ENCODE data around the gene SNX25. TPM values are rescaled to one million over a fixed set of nuclear protein-coding genes. Genes with fewer than 3 reads are reported as not detected.

Gene SNX25
- total RNA-seq, 1 experiment from 2014 or later: 50.5 TPM

GRCh38 chr4:185280608-185281007 is 71.2 kb downstream of the SNX25 start:
- no peak overlapping the region for H3K9ac ChIP-seq (ENCODE audit: low read length)
- H3K9me3 ChIP-seq (ENCODE audit: low read length): no peaks in the 10 kb centered on the region

GRCh38 chr4:185282968-185283367 is 73.6 kb downstream of the SNX25 start:
- no peaks in the 10 kb centered on the region for H3K36me3 ChIP-seq (ENCODE audit: insufficient read depth, low read length)
- H3K4me1 ChIP-seq (ENCODE audit: low read length): no peaks in the 10 kb centered on the region
- H3K4me2 ChIP-seq (ENCODE audit: low read depth, low read length, poor library complexity, severe bottlenecking): no peak overlapping the region
- H3K79me2 ChIP-seq (ENCODE audit: low read length): peaks cover 41% of the 10 kb centered on the region
- no peaks in the 10 kb centered on the region for H3K27me3 ChIP-seq (ENCODE audit: low read length)
- no peaks in the 10 kb centered on the region for H3K9me2 ChIP-seq (replicated peaks; ENCODE audit: insufficient read depth, low read length)
- no peak for DNase-seq
- no peak overlapping the region for H3K27ac ChIP-seq (ENCODE audit: low read length)
- no peaks in the 10 kb centered on the region for H3K9me3 ChIP-seq (ENCODE audit: low read length)
- no peak overlapping the region for H3K9ac ChIP-seq (ENCODE audit: low read length)
- no peak overlapping the region for H3K4me3 ChIP-seq (ENCODE audit: low read length)
- H2AFZ ChIP-seq (ENCODE audit: low read length): no peak overlapping the region
- H4K20me1 ChIP-seq (ENCODE audit: insufficient read depth, low read depth, low read length): no peaks in the 10 kb centered on the region

More at GRCh38 chr4:185280608-185281007, 71.2 kb downstream of the SNX25 start:
- Histone ChIP-seq H2AFZ (ENCODE audit: low read length) (no peak overlapping the region), H4K20me1 (ENCODE audit: insufficient read depth, low read depth, low read length) (no peaks in the 10 kb centered on the region), H3K36me3 (ENCODE audit: insufficient read depth, low read length) (no peaks in the 10 kb centered on the region), H3K79me2 (ENCODE audit: low read length) (peaks cover 52% of the 10 kb centered on the region), H3K4me1 (ENCODE audit: low read length) (peaks cover under 1% of the 10 kb centered on the region; the same call in 1 of the 2 replicates), H3K4me3 (ENCODE audit: low read length) (no peak overlapping the region), H3K27me3 (ENCODE audit: low read length) (no peaks in the 10 kb centered on the region), H3K4me2 (ENCODE audit: low read depth, low read length, poor library complexity, severe bottlenecking) (no peak overlapping the region), H3K27ac (ENCODE audit: low read length) (no peak overlapping the region), H3K9me2 (replicated peaks; ENCODE audit: insufficient read depth, low read length) (no peaks in the 10 kb centered on the region)
- DNase-seq: no peak

- H3K4me2 ChIP-seq (ENCODE audit: low read depth, low read length, poor library complexity, severe bottlenecking): no peak overlapping the region
Measured at GRCh38 chr4:185283723-185284122, 74.3 kb downstream of the SNX25 start.

DNA sequence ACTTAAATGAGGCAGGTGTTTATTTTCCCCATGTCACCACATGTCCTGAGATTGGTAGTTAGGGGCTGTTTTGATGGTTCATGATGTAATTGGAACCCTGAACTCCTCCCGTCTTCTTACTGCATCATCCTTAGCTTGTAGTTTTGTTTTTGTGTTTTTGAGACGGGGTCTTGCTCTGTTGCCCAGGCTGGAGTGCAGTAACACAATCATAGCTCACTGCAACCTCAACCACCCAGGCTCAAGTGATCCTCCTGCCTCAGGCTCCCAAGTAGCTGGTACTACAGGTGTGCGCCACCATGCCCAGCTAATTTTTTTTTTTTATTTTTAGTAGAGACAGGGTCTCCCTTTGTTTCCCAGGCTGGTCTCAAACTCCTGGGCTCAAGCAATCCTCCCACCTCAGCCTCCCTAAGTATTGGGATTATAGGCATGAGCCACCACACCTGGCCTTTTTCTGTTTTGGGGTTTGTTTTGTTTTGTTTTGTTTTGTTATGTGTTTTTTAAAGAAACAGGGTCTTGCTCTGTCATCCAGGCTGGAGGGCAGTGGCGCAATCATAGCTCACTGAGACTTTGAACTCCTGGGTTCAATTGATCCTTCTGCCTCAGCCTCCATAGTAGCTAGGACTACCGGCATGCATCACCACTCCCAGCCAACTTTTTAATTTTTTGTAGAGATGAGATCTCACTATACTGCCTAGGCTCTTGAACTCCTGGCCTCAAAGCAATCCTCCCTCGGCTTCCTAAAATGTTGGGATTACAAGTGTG is 76.4 kb downstream of the SNX25 start:
- DNase-seq: no peak
- H3K79me2 ChIP-seq (ENCODE audit: low read length): peaks cover 29% of the 10 kb centered on the region
- no peak overlapping the region for H2AFZ ChIP-seq (ENCODE audit: low read length)
- peaks cover 5% of the 10 kb centered on the region; the same call in 1 of the 2 replicates for H3K36me3 ChIP-seq (ENCODE audit: insufficient read depth, low read length)
- H3K27ac ChIP-seq (ENCODE audit: low read length): no peak overlapping the region
- no peaks in the 10 kb centered on the region for H3K9me2 ChIP-seq (replicated peaks; ENCODE audit: insufficient read depth, low read length)
- no peaks in the 10 kb centered on the region for H4K20me1 ChIP-seq (ENCODE audit: insufficient read depth, low read depth, low read length)
- no peaks in the 10 kb centered on the region for H3K9me3 ChIP-seq (ENCODE audit: low read length)
- no peak overlapping the region for H3K4me2 ChIP-seq (ENCODE audit: low read depth, low read length, poor library complexity, severe bottlenecking)
- no peak overlapping the region for H3K9ac ChIP-seq (ENCODE audit: low read length)
- H3K4me3 ChIP-seq (ENCODE audit: low read length): no peak overlapping the region
- H3K27me3 ChIP-seq (ENCODE audit: low read length): no peaks in the 10 kb centered on the region
- H3K4me1 ChIP-seq (ENCODE audit: low read length): no peaks in the 10 kb centered on the region

More at GRCh38 chr4:185283723-185284122, 74.3 kb downstream of the SNX25 start:
- Histone ChIP-seq H4K20me1 (ENCODE audit: insufficient read depth, low read depth, low read length) (no peaks in the 10 kb centered on the region), H3K36me3 (ENCODE audit: insufficient read depth, low read length) (no peaks in the 10 kb centered on the region), H3K9me3 (ENCODE audit: low read length) (no peaks in the 10 kb centered on the region), H3K9me2 (replicated peaks; ENCODE audit: insufficient read depth, low read length) (no peaks in the 10 kb centered on the region), H3K4me3 (ENCODE audit: low read length) (no peak overlapping the region), H3K27ac (ENCODE audit: low read length) (no peak overlapping the region), H3K79me2 (ENCODE audit: low read length) (peaks cover 34% of the 10 kb centered on the region), H3K4me1 (ENCODE audit: low read length) (no peaks in the 10 kb centered on the region), H3K9ac (ENCODE audit: low read length) (no peak overlapping the region), H2AFZ (ENCODE audit: low read length) (no peak overlapping the region), H3K27me3 (ENCODE audit: low read length) (no peaks in the 10 kb centered on the region)
- DNase-seq: no peak

- H4K20me1 ChIP-seq (ENCODE audit: insufficient read depth, low read depth, low read length): no peaks in the 10 kb centered on the region
- no peaks in the 10 kb centered on the region for H3K4me1 ChIP-seq (ENCODE audit: low read length)
- H3K79me2 ChIP-seq (ENCODE audit: low read length): peaks cover 23% of the 10 kb centered on the region
- DNase-seq: no peak
- H3K9me2 ChIP-seq (replicated peaks; ENCODE audit: insufficient read depth, low read length): no peaks in the 10 kb centered on the region
- H3K27me3 ChIP-seq (ENCODE audit: low read length): no peaks in the 10 kb centered on the region
- no peak overlapping the region for H3K4me3 ChIP-seq (ENCODE audit: low read length)
- peaks cover 9% of the 10 kb centered on the region for H3K36me3 ChIP-seq (ENCODE audit: insufficient read depth, low read length)
- no peaks in the 10 kb centered on the region for H3K9me3 ChIP-seq (ENCODE audit: low read length)
- H3K9ac ChIP-seq (ENCODE audit: low read length): no peak overlapping the region
- H3K27ac ChIP-seq (ENCODE audit: low read length): no peak overlapping the region
- no peak overlapping the region for H2AFZ ChIP-seq (ENCODE audit: low read length)
- no peak overlapping the region for H3K4me2 ChIP-seq (ENCODE audit: low read depth, low read length, poor library complexity, severe bottlenecking)
Measured at GRCh38 chr4:185286571-185286970, 77.2 kb downstream of the SNX25 start.

- Histone ChIP-seq H3K9me2 (replicated peaks; ENCODE audit: insufficient read depth, low read length) (no peaks in the 10 kb centered on the region), H3K27me3 (ENCODE audit: low read length) (no peaks in the 10 kb centered on the region), H3K4me3 (ENCODE audit: low read length) (no peak overlapping the region), H3K27ac (ENCODE audit: low read length) (no peak overlapping the region), H3K4me2 (ENCODE audit: low read depth, low read length, poor library complexity, severe bottlenecking) (no peak overlapping the region), H3K9me3 (ENCODE audit: low read length) (no peaks in the 10 kb centered on the region), H3K4me1 (ENCODE audit: low read length) (no peaks in the 10 kb centered on the region), H3K36me3 (ENCODE audit: insufficient read depth, low read length) (peaks cover 12% of the 10 kb centered on the region), H3K9ac (ENCODE audit: low read length) (no peak overlapping the region), H2AFZ (ENCODE audit: low read length) (no peak overlapping the region), H3K79me2 (ENCODE audit: low read length) (peaks cover 23% of the 10 kb centered on the region), H4K20me1 (ENCODE audit: insufficient read depth, low read depth, low read length) (no peaks in the 10 kb centered on the region)
- no peak for DNase-seq
Measured at GRCh38 chr4:185287031-185287430, 77.6 kb downstream of the SNX25 start.

DNA sequence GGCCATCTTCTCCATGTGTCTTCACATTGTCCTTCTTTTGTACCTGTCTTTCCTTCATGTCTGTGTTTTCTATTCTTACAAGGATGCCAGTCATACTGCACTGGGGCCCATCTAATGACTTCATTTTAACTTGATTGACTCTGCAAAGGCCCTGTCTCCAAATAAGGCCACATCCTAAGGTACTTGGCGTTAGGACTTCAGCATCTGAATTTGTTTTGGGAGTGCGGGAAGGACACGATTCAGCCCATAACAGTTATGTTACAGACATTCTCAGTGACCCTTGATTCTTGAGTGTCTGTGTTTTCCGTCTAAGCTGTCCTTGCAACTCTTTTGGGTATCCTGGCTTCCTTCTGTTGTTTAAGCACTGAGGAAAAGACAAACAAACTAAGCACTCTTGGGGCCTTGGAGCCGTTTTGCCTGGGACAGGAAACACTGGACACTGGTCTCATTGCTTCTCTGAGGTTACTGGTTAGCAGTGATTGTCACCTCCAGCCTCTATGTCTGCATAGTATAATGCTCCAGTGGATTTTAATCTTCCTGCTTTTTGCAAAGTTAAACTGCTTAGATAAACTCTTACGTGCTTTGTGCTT is 80.7 kb downstream of the SNX25 start:
- Histone ChIP-seq H3K79me2 (ENCODE audit: low read length) (peaks cover 3% of the 10 kb centered on the region; the same call in 1 of the 2 replicates), H2AFZ (ENCODE audit: low read length) (no peak overlapping the region), H3K27ac (ENCODE audit: low read length) (no peak overlapping the region), H3K4me3 (ENCODE audit: low read length) (no peak overlapping the region), H3K4me2 (ENCODE audit: low read depth, low read length, poor library complexity, severe bottlenecking) (no peak overlapping the region), H3K27me3 (ENCODE audit: low read length) (no peaks in the 10 kb centered on the region), H3K9me3 (ENCODE audit: low read length) (no peaks in the 10 kb centered on the region), H3K9me2 (replicated peaks; ENCODE audit: insufficient read depth, low read length) (no peaks in the 10 kb centered on the region), H3K36me3 (ENCODE audit: insufficient read depth, low read length) (peaks cover 20% of the 10 kb centered on the region), H3K4me1 (ENCODE audit: low read length) (no peaks in the 10 kb centered on the region), H4K20me1 (ENCODE audit: insufficient read depth, low read depth, low read length) (no peaks in the 10 kb centered on the region), H3K9ac (ENCODE audit: low read length) (no peak overlapping the region)
- no peak for DNase-seq

DNA sequence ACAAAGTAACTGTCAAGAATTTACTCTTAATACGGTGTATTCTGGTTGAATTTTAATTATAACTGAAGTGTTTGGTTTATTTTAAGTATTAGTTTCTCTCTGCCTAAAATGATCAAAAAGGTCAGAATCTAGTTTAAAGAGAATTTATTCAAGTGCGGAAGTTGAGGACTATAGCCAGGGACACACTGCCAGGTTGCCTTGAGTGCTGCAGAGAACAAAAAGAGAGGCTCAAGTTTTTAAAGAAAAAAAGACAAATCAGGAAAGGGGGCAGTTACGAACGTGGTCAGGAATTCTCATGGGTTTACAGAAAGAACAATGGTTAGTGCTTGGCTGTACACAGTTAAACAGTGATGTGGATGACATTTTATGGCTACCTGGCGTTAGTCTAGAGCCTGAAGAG is 81.3 kb downstream of the SNX25 start:
- no peaks in the 10 kb centered on the region for H4K20me1 ChIP-seq (ENCODE audit: insufficient read depth, low read depth, low read length)
- H3K9ac ChIP-seq (ENCODE audit: low read length): no peak overlapping the region

More for the DNA sequence above, 81.3 kb downstream of the SNX25 start:
- no peak for DNase-seq
- H3K4me1 ChIP-seq (ENCODE audit: low read length): no peaks in the 10 kb centered on the region
- no peak overlapping the region for H3K4me2 ChIP-seq (ENCODE audit: low read depth, low read length, poor library complexity, severe bottlenecking)
- no peak overlapping the region for H3K27ac ChIP-seq (ENCODE audit: low read length)
- no peak overlapping the region for H2AFZ ChIP-seq (ENCODE audit: low read length)
- H3K79me2 ChIP-seq (ENCODE audit: low read length): no peaks in the 10 kb centered on the region; the same call in 1 of the 2 replicates
- H3K4me3 ChIP-seq (ENCODE audit: low read length): no peak overlapping the region
- H3K9me2 ChIP-seq (replicated peaks; ENCODE audit: insufficient read depth, low read length): no peaks in the 10 kb centered on the region
- H3K27me3 ChIP-seq (ENCODE audit: low read length): no peaks in the 10 kb centered on the region
- H3K36me3 ChIP-seq (ENCODE audit: insufficient read depth, low read length): peaks cover 20% of the 10 kb centered on the region
- H3K9me3 ChIP-seq (ENCODE audit: low read length): no peaks in the 10 kb centered on the region

All from Karpas-422 (cell line).